DOHH2 (cell line): ENCODE measurements around the gene CAMTA1.

Experiments used
- H3F3A ChIP-seq: fragments of 200-600 bp; sonication (generic), shearing (Covaris generic); 2 replicates; pipeline ENCODE4 v1.6.0; 2016; ENCODE audit warnings: antibody characterized with exemption, mild to moderate bottlenecking; ENCODE audit not compliant: control insufficient read depth, insufficient read depth
- H3K27ac ChIP-seq: fragments of 200-600 bp; sonication (generic); 2 replicates; pipeline ENCODE4 v1.5.1; 2014; ENCODE audit warnings: low read depth, mild to moderate bottlenecking, low read length, moderate library complexity
- H3K27me3 ChIP-seq: fragments of 200-600 bp; sonication (generic); 2 replicates; pipeline ENCODE4 v1.6.1; 2014; ENCODE audit warnings: mild to moderate bottlenecking, low read length, mixed read lengths; ENCODE audit not compliant: control insufficient read depth
- H3K36me3 ChIP-seq: fragments of 200-600 bp; sonication (generic); 2 replicates; pipeline ENCODE4 v1.6.1; 2014; ENCODE audit warnings: mild to moderate bottlenecking, low read length, moderate library complexity, mixed read lengths; ENCODE audit not compliant: control insufficient read depth
- H3K4me1 ChIP-seq: fragments of 200-600 bp; sonication (generic); 2 replicates; pipeline ENCODE4 v1.6.1; 2014; ENCODE audit warnings: mild to moderate bottlenecking, low read length, mixed read lengths; ENCODE audit not compliant: control insufficient read depth
- H3K4me2 ChIP-seq: fragments of 200-600 bp; sonication (generic); 2 replicates; pipeline ENCODE4 v1.6.0; 2014; ENCODE audit warnings: mild to moderate bottlenecking, low read length, moderate library complexity
- H3K4me3 ChIP-seq: fragments of 200-600 bp; sonication (generic); 2 replicates; pipeline ENCODE4 v1.5.1; 2014; ENCODE audit warnings: mild to moderate bottlenecking, low read length, mixed read lengths
- H3K79me2 ChIP-seq: fragments of 200-600 bp; sonication (generic); 2 replicates; pipeline ENCODE4 v1.6.1; 2014; ENCODE audit warnings: mild to moderate bottlenecking, low read length, mixed read lengths; ENCODE audit not compliant: control insufficient read depth
- H3K9me2 ChIP-seq: fragments of 200-600 bp; sonication (generic); replicated peaks from 2 replicates; pipeline ENCODE4 v1.6.1; 2014; ENCODE audit warnings: mild to moderate bottlenecking, low read length, mixed read lengths; ENCODE audit not compliant: control insufficient read depth
- H3K9me3 ChIP-seq: fragments of 200-600 bp; sonication (generic); 2 replicates; pipeline ENCODE4 v1.6.1; 2014; ENCODE audit warnings: antibody characterized with exemption, low read length, mixed read lengths; ENCODE audit not compliant: control insufficient read depth, insufficient read depth
- H4K20me1 ChIP-seq: fragments of 200-600 bp; sonication (generic); 2 replicates; pipeline ENCODE4 v1.6.0; 2014; ENCODE audit warnings: low read depth, mild to moderate bottlenecking, antibody characterized with exemption, low read length, moderate library complexity; ENCODE audit not compliant: control insufficient read depth, insufficient read depth
- EZH2phosphoT487 ChIP-seq: fragments of 200-600 bp; sonication (generic); IDR thresholded peaks from 2 replicates; pipeline ENCODE4 v1.6.1; 2017; ENCODE audit warnings: borderline replicate concordance, mild to moderate bottlenecking, antibody characterized with exemption, low read length, moderate library complexity, mixed read lengths
- TF ChIP-seq, protein P1 (sequence below): fragments of 200-600 bp; sonication (generic); IDR thresholded peaks from one replicate; pipeline ENCODE4 v1.5.1; 2014; ENCODE audit warnings: antibody characterized with exemption, mild to moderate bottlenecking, low read depth, low read length; ENCODE audit not compliant: poor library complexity, severe bottlenecking

The CAMTA1 gene

DNA sequence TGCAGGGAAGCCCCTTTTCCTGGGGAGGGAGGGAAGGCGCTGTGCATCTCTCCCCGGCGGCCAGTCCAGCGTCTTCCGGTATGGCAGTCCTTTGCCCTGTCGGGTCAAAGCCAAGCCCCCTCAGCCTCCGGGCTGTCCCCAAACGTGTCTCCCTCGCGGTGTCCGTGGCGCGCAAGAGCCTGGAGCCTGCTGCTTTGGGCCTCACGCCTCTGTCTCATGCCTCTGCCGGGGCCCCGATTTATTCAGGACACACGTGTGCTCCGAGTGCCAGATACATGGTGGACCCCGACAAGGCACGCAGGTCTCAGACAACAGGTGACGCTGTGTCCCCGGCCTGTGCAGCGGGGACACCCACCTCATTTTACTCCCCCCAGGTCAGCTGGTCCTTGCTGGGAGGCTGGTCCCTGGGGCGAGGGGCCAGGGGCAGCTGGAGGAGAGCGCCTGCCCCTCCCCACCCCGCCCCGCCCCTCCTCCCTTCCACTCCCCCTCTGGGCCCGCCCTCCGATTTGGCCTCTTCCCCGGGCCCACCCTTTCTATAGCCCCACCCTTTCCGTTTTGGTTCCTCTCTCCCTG lies 176.7 kb downstream of the CAMTA1 start:
- TF ChIP-seq, protein P1, sequence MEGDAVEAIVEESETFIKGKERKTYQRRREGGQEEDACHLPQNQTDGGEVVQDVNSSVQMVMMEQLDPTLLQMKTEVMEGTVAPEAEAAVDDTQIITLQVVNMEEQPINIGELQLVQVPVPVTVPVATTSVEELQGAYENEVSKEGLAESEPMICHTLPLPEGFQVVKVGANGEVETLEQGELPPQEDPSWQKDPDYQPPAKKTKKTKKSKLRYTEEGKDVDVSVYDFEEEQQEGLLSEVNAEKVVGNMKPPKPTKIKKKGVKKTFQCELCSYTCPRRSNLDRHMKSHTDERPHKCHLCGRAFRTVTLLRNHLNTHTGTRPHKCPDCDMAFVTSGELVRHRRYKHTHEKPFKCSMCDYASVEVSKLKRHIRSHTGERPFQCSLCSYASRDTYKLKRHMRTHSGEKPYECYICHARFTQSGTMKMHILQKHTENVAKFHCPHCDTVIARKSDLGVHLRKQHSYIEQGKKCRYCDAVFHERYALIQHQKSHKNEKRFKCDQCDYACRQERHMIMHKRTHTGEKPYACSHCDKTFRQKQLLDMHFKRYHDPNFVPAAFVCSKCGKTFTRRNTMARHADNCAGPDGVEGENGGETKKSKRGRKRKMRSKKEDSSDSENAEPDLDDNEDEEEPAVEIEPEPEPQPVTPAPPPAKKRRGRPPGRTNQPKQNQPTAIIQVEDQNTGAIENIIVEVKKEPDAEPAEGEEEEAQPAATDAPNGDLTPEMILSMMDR = no peak
- TF ChIP-seq EZH2phosphoT487 = no peak
- Histone ChIP-seq H4K20me1 (no peaks in the 10 kb centered on the region), H3K4me1 (peaks cover 65% of the 10 kb centered on the region), H3K79me2 (no peaks in the 10 kb centered on the region), H3K9me2 (no peaks in the 10 kb centered on the region), H3K4me2 (peak overlapping the region; percentile 64), H3K4me3 (peak overlapping the region; percentile 55), H3K27me3 (peaks cover 6% of the 10 kb centered on the region; the same call in 1 of the 2 replicates), H3F3A (peaks cover 11% of the 10 kb centered on the region; the same call in 1 of the 2 replicates), H3K9me3 (no peaks in the 10 kb centered on the region), H3K36me3 (no peaks in the 10 kb centered on the region), H3K27ac (no peak overlapping the region)

DNA sequence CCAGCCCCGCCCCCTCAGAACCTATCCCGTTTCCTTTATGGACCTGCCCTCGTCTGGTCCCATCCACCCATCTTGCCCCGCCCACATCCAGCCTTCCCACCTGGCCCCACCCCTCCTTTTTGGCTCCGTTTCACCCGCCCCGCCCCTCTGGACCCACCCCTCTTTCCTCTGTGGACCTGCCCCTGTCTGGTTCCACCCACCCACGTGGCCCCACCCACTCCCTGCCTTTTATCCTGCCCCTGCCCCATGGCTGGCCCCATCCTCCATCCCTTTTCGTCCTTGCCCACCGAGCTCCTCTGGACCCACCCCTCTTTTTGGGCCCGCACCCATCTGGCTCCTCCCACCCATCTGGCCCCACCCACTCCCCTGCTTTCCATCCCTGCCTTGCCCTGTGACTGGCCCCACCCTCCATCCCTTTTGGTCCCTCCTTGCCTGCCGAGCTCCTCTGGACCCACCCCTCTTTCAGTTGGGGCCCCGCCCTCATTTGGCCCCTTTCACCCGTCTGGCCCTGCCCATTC lies 177.3 kb downstream of the CAMTA1 start:
- Histone ChIP-seq H3K9me2 (no peaks in the 10 kb centered on the region), H3K27ac (no peak overlapping the region), H3K4me2 (peak overlapping the region; percentile 72), H4K20me1 (no peaks in the 10 kb centered on the region), H3K9me3 (no peaks in the 10 kb centered on the region), H3K4me3 (peak overlapping the region; percentile 64), H3K79me2 (no peaks in the 10 kb centered on the region), H3F3A (peaks cover 11% of the 10 kb centered on the region; the same call in 1 of the 2 replicates), H3K27me3 (peaks cover 6% of the 10 kb centered on the region; the same call in 1 of the 2 replicates), H3K4me1 (peaks cover 65% of the 10 kb centered on the region), H3K36me3 (no peaks in the 10 kb centered on the region)
- TF ChIP-seq, protein P1 = no peak
- no peak for TF ChIP-seq EZH2phosphoT487

- H3K4me3 ChIP-seq = peak overlapping the region; percentile 64
- peak overlapping the region; percentile 72 for H3K4me2 ChIP-seq
- no peak overlapping the region for H3K27ac ChIP-seq
- peaks cover 11% of the 10 kb centered on the region; the same call in 1 of the 2 replicates for H3F3A ChIP-seq
- H3K36me3 ChIP-seq = no peaks in the 10 kb centered on the region
- 0 out of 2 replicates have a peak, but pooled peaks cover 3% of the 10 kb centered on the region for H4K20me1 ChIP-seq
- H3K27me3 ChIP-seq = peaks cover 10% of the 10 kb centered on the region
- H3K4me1 ChIP-seq = peaks cover 61% of the 10 kb centered on the region
- H3K9me2 ChIP-seq = no peaks in the 10 kb centered on the region
- no peaks in the 10 kb centered on the region for H3K79me2 ChIP-seq
- no peaks in the 10 kb centered on the region for H3K9me3 ChIP-seq
- TF ChIP-seq EZH2phosphoT487 = no peak
- TF ChIP-seq, protein P1 = no peak
Measured at GRCh38 chr1:6962996-6963911, 178.0 kb downstream of the CAMTA1 start.
